HFF-Myc (cell line): Measurements from ENCODE around the gene FEZF1.

Experiments used
- DNase-seq: peaks from one replicate; pipeline ENCODE4 v3.0.0-alpha.2; 2011; ENCODE audit warnings: low read depth; ENCODE audit errors: extremely low read depth
- H3K4me3 ChIP-seq: replicated peaks from 2 replicates; pipeline ENCODE4 v1.5.1; 2011; ENCODE audit warnings: low read depth, mild to moderate bottlenecking, control low read depth, low read length
- TF ChIP-seq, protein P1 (sequence below): IDR thresholded peaks from 2 replicates; pipeline ENCODE4 v1.5.1; 2012; ENCODE audit warnings: mild to moderate bottlenecking, low read depth, low read length, control low read depth; ENCODE audit errors: missing control alignments

The FEZF1 gene

DNA sequence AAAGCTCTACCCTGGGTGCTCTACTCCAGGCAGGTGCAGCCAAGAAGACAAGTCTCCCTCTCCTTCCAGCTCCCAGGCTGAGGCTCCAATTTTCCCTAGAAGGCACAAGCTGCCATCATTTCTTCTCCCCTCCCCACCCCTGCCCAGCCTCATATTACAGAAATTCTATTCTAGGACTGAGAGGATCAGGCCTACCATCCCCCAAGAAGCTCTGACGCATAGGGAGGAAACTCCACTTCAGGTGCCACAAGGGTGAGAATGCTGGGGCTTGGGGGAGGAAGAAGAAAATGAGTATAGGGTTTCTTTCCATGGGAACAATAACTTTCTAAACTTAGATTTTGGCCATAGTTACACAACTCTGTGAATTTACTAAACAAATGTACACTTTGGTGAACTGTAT is 35.3 kb downstream of the FEZF1 start:
- H3K4me3 ChIP-seq: no peak overlapping the region
- TF ChIP-seq, protein P1, sequence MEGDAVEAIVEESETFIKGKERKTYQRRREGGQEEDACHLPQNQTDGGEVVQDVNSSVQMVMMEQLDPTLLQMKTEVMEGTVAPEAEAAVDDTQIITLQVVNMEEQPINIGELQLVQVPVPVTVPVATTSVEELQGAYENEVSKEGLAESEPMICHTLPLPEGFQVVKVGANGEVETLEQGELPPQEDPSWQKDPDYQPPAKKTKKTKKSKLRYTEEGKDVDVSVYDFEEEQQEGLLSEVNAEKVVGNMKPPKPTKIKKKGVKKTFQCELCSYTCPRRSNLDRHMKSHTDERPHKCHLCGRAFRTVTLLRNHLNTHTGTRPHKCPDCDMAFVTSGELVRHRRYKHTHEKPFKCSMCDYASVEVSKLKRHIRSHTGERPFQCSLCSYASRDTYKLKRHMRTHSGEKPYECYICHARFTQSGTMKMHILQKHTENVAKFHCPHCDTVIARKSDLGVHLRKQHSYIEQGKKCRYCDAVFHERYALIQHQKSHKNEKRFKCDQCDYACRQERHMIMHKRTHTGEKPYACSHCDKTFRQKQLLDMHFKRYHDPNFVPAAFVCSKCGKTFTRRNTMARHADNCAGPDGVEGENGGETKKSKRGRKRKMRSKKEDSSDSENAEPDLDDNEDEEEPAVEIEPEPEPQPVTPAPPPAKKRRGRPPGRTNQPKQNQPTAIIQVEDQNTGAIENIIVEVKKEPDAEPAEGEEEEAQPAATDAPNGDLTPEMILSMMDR: no peak
- no peak for DNase-seq

- TF ChIP-seq, protein P1: no peak
- no peak overlapping the region for H3K4me3 ChIP-seq
- DNase-seq: no peak
Observed at GRCh38 chr7:122268101-122268500, 36.4 kb downstream of the FEZF1 start.

DNA sequence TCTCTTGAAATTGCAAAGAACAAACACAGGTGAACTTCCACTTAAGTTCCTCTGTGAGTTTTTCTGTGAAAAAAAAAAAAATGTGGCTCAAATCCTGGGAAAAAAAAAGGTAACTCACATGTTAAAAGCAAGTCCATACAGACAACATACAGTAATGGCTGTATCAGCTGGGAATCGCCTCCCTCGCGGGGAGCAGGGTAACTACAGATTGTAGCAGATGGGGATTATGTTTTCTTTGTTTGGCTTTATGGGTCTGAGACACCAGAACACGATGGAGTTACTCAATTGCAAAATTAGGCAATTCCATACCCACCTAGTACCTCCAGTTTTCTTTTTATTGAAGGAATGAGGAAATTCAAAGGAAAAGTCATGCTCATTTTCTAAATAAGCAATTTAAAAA is 42.3 kb downstream of the FEZF1 start:
- no peak overlapping the region for H3K4me3 ChIP-seq
- TF ChIP-seq, protein P1: no peak
- no peak for DNase-seq

DNA sequence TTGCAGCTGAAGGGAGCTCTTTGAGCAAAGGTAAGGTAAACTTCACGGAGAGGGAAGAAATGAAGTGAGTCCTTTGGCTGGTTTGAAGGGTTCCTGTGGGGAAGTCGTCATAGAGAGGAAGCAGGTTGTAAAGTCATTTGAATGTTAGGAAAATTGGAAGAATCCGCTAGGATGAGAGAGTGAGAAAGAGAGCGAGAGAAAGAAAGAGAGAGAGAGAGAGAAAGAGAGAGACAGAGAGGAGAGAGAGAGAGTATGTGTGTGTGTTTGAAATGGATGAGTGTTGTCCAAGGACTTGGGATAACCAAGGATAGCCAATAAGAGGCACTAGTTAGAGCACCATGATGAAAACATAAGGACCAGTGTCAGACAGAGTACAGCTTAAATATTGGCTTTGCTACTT is 43.1 kb downstream of the FEZF1 start:
- TF ChIP-seq, protein P1: no peak
- DNase-seq: no peak
- H3K4me3 ChIP-seq: no peak overlapping the region

DNA sequence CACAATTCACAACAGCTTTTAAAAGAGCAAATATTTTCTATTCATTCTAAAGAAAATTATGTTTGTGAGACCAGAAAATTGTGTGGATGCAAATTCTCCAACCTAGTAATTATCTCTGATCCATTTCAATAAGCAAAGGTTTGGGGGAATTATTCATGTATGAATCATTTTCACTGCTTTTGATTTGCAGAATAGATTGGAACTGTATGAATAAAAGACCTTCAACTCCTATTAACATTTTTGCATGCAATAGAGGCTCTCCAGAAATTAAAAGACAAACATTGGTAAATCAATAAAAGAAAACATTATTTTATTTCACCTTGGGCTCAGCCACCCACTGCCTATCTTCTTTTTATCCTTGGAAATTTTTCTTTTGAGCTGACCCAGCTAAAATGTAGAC is 43.5 kb downstream of the FEZF1 start:
- DNase-seq: no peak
- TF ChIP-seq, protein P1: no peak
- H3K4me3 ChIP-seq: no peak overlapping the region

DNA sequence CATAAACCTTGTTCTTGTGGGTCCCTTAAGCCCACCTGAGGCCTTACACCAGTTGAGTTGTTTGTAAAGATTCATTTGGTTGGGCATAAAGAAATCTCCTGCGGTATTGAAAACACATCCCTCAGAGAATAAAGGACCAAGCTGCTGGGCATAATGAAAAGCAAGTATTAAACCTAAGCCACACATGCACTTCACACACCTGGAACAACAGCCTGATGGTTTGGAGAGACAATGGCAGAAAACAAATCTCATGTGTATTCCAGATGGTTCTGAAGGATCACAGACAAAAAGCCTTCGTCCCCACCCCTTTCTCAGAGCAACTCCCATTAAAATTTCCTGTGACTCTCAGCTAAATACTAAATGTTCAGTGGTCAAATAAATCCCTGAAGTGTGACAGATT is 44.2 kb downstream of the FEZF1 start:
- TF ChIP-seq, protein P1: no peak
- DNase-seq: no peak
- H3K4me3 ChIP-seq: no peak overlapping the region

DNA sequence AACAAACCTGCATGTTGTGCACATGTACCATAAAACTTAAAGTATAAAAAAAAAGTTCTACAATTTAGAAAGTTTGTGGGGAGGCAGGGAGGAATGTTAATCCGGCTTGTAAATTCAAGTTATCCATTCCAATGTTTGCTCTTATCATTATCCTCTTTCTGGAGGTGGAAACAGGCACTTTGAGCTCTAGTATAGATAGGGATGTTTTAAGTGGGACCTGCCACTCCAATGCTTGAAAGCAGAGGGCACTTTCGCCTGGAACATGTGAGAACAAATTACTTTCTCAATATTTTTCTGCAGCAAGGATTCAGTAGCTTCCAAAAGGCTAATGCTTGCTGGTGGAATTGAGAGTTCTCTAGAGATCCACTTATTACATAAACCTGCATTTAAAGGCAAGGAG is 45.6 kb downstream of the FEZF1 start:
- DNase-seq: no peak
- TF ChIP-seq, protein P1: no peak
- H3K4me3 ChIP-seq: no peak overlapping the region
